Suppressor macrophage treated with lipopolysaccharide for 4 hours (primary cell): ENCODE measurements around the gene SKA1.
"Not testable (repeated sequence)": the region's sequence is repeated elsewhere in the genome, so short reads cannot be mapped to it uniquely, and the experiment has no call there.

Experiments used
- DNase-seq: peaks from one replicate; pipeline ENCODE4 v3.0.0-alpha.2; 2020

The SKA1 gene

GRCh38 chr18:50396005-50396660 is 21.3 kb downstream of the SKA1 start:
- no peak for DNase-seq

- DNase-seq, result no peak
Observed at GRCh38 chr18:50397023-50397422, 22.2 kb downstream of the SKA1 start.

- no peak for DNase-seq
Observed at GRCh38 chr18:50398099-50398498, 23.3 kb downstream of the SKA1 start.

- DNase-seq, result no peak
Observed at GRCh38 chr18:50398947-50399346, 24.1 kb downstream of the SKA1 start.

- DNase-seq, result no peak
Observed at GRCh38 chr18:50399582-50399981, 24.7 kb downstream of the SKA1 start.

- DNase-seq, result not testable (repeated sequence)
Observed at GRCh38 chr18:50400438-50400837, 25.6 kb downstream of the SKA1 start.

GRCh38 chr18:50401295-50401694 is 26.4 kb downstream of the SKA1 start:
- no peak for DNase-seq

GRCh38 chr18:50401888-50402287 is 27.0 kb downstream of the SKA1 start:
- no peak for DNase-seq

GRCh38 chr18:50404752-50405581 is 30.1 kb downstream of the SKA1 start:
- DNase-seq, result not testable (repeated sequence)

- no peak for DNase-seq
Observed at GRCh38 chr18:50405582-50406271, 30.9 kb downstream of the SKA1 start.

- no peak for DNase-seq
Observed at GRCh38 chr18:50409236-50409635, 34.4 kb downstream of the SKA1 start.

GRCh38 chr18:50410008-50410407 is 35.2 kb downstream of the SKA1 start:
- no peak for DNase-seq

- no peak for DNase-seq
Observed at GRCh38 chr18:50410894-50411293, 36.0 kb downstream of the SKA1 start.

GRCh38 chr18:50416832-50417231 is 42.0 kb downstream of the SKA1 start:
- DNase-seq, result not testable (repeated sequence)

GRCh38 chr18:50417705-50418104 is 42.9 kb downstream of the SKA1 start:
- DNase-seq, result not testable (repeated sequence)

GRCh38 chr18:50418650-50419049 is 43.8 kb downstream of the SKA1 start:
- no peak for DNase-seq

GRCh38 chr18:50422286-50422898 is 47.5 kb downstream of the SKA1 start:
- DNase-seq, result no peak

- DNase-seq, result no peak
Observed at GRCh38 chr18:50424877-50425690, 50.2 kb downstream of the SKA1 start.

- no peak for DNase-seq
Observed at GRCh38 chr18:50427896-50428295, 53.0 kb downstream of the SKA1 start.

- DNase-seq, result no peak
Observed at GRCh38 chr18:50428531-50429206, 53.8 kb downstream of the SKA1 start.

- peak; percentile 46 for DNase-seq
Observed at GRCh38 chr18:50429207-50429948, 54.5 kb downstream of the SKA1 start.
